ENCODE data around the gene SERGEF.

- TF ChIP-seq, protein P1, sequence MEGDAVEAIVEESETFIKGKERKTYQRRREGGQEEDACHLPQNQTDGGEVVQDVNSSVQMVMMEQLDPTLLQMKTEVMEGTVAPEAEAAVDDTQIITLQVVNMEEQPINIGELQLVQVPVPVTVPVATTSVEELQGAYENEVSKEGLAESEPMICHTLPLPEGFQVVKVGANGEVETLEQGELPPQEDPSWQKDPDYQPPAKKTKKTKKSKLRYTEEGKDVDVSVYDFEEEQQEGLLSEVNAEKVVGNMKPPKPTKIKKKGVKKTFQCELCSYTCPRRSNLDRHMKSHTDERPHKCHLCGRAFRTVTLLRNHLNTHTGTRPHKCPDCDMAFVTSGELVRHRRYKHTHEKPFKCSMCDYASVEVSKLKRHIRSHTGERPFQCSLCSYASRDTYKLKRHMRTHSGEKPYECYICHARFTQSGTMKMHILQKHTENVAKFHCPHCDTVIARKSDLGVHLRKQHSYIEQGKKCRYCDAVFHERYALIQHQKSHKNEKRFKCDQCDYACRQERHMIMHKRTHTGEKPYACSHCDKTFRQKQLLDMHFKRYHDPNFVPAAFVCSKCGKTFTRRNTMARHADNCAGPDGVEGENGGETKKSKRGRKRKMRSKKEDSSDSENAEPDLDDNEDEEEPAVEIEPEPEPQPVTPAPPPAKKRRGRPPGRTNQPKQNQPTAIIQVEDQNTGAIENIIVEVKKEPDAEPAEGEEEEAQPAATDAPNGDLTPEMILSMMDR (IDR thresholded peaks at IDR 0.05; ENCODE audit: insufficient read depth, low read length, poor library complexity, severe bottlenecking): no peak
- no peak for TF ChIP-seq EZH2phosphoT487 (conservative IDR thresholded peaks at IDR 0.05; ENCODE audit: low read length)
Observed at GRCh38 chr11:17776212-17776875, 236.5 kb downstream of the SERGEF start.
